ENCODE data around the gene CENPT.

GRCh38 chr16:67806428-67807147 lies 40.9 kb downstream of the CENPT start, which contains the start of the genes RANBP10 and TSNAXIP1:
- TF ChIP-seq CTCF (IDR thresholded peaks at IDR 0.05), result no peak
- peak; percentile 63 to 90 for TF ChIP-seq POLR2A (IDR thresholded peaks at IDR 0.05)

Measured in thyroid gland (tissue), 4 donors.